ENCODE measurements around the gene CD3G.

The CD3G gene

DNA sequence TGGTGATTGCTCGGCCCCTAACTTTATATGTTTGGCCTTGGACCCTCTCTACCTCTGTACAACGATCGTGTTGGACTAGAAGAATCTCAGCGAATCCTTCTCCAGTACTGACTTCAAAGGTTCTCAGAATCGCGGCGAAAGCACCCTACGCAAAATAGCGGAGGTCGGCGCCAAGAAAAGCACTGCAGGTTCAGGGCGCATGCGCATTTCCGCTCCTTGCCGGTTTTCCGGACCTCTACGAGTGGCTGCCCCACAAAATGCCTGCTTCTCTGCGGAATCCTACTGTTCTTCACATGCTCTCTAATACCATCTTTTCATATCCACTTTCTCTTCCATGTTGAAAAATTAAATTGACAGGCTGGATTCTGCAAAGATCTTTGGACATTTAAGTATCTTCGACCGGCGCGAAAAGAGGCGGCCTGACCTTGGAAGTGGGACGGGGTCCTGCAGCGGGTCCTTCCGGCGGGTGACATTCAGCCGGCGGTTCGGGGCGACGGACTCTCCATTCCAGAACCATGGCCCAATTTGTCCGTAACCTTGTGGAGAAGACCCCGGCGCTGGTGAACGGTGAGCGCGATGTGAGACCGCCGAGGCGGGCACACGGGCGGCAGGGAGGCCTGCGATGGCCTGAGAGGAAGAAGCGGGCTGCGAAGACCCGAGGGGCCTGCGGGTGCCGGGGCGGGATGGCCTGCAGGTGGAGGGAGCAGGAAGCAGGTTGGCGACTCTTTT is 57.2 kb downstream of the CD3G start, which contains the start of gene ATP5MG:
Gene ATP5MG, plus strand, starts transcription at position 456 of the 729 bp plus-strand sequence. Its CDS starts 60 bp downstream, at position 516.
- TF ChIP-seq, protein P1, sequence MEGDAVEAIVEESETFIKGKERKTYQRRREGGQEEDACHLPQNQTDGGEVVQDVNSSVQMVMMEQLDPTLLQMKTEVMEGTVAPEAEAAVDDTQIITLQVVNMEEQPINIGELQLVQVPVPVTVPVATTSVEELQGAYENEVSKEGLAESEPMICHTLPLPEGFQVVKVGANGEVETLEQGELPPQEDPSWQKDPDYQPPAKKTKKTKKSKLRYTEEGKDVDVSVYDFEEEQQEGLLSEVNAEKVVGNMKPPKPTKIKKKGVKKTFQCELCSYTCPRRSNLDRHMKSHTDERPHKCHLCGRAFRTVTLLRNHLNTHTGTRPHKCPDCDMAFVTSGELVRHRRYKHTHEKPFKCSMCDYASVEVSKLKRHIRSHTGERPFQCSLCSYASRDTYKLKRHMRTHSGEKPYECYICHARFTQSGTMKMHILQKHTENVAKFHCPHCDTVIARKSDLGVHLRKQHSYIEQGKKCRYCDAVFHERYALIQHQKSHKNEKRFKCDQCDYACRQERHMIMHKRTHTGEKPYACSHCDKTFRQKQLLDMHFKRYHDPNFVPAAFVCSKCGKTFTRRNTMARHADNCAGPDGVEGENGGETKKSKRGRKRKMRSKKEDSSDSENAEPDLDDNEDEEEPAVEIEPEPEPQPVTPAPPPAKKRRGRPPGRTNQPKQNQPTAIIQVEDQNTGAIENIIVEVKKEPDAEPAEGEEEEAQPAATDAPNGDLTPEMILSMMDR (conservative IDR thresholded peaks at IDR 0.05): no peak; the same call in 1 of the 2 replicates
- TF ChIP-seq ZFX (IDR thresholded peaks at IDR 0.05): peak; percentile 95

GRCh38 chr11:118401880-118402590 is 57.9 kb downstream of the CD3G start:
- peak; percentile 59 for TF ChIP-seq ZFX (IDR thresholded peaks at IDR 0.05)
- TF ChIP-seq, protein P1 (conservative IDR thresholded peaks at IDR 0.05): no peak; the same call in 1 of the 2 replicates
- H3K27ac ChIP-seq: peak overlapping the region; percentile 92

More for the DNA sequence above, 57.2 kb downstream of the CD3G start, which contains the start of gene ATP5MG:
- H3K27ac ChIP-seq: peak within 1 kb of the TSS; percentile 92

GRCh38 chr11:118402594-118402993 is 58.5 kb downstream of the CD3G start:
- H3K27ac ChIP-seq: peak overlapping the region; percentile 92
